Measurements from ENCODE around the gene PCDHGA4.
"Not testable (repeated sequence)": the region's sequence is repeated elsewhere in the genome, so short reads cannot be mapped to it uniquely, and the experiment has no call there.

The PCDHGA4 gene

GRCh38 chr5:141354900-141355469, at the start of gene PCDHGA4:
Gene PCDHGA4 (plus strand): TSS chr5:141355021. CDS start chr5:141355108, 87 bp downstream.
- DNase-seq (ENCODE audit: low read depth): no peak

DNA sequence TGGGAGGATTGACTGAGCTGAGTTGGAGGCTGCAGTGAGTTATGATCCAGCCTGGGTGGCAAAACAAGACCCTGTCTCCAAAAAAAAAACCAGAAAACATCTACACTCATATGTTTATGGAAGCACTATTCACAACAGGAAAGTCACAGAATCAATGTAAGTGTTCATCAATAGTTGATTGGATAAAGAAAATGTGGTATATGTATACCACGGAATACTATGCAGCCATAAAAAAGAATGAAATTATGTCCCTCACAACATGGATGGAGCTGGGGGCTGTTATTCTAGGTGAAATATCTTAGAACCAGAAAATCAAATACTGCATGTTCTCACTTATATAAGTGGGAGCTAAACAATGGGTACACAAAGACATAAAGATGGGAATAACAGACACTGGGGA, 48.2 kb upstream of the PCDHGA4 start:
- no peak for DNase-seq (ENCODE audit: low read depth)

DNA sequence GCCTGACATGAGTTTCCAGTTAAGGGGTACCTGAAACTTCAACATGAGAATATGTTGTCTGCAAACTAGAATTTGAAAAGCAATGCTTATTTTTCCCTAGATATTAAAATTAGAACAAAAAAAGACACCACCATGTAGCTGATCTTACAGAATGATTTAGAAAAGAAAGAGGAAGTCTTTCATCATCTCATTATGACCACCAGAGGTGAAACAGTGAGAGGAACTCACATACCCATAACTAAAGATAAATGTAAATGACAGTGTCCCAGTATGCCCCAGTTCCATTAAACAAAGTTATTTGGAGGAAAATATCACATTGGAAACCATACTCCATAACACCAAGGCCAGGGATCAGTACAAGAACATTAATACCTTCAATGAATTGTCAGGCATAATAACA, 41.1 kb upstream of the PCDHGA4 start:
- DNase-seq (ENCODE audit: low read depth): no peak

DNA sequence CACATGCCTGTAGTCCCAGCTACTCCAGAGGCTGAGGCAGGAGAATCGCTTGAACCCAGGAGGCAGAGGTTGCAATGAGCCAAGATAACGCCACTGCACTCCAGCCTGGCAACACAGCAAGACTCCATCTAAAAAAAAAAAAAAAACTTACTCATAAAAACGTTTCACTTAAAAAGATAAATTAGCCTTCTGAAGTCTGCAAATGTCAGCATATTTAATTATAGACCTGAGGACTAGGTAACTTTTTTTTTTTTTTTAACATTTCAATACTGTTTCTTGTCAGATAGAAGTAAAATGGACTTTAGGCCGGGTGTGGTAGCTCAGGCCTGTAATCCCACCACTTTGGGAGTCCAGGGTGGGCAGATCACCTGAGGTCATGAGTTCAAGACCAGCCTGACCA, 37.9 kb upstream of the PCDHGA4 start:
- not testable (repeated sequence) for DNase-seq (ENCODE audit: low read depth)

- DNase-seq (ENCODE audit: low read depth): no peak
These were observed 35.6 kb upstream of the PCDHGA4 start for GRCh38 chr5:141319202-141319601.

DNA sequence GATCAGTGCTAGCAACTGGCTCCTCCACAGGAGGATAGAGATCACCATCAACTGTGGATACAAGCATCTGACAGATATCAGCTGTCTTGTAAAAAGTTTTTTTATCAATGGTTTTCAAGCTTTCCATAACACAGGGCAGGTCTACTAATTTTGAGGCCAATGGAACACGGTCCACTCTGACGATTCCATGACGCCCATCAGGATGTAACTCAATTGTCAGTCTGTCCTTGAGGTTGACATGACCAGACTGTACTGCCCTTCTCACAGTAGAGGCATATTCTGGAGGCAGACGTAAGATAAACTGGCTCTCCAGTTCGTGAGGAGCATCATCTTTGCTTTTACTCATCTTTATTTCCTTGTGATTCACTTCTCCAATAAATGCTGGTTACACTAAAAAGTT, 35.1 kb upstream of the PCDHGA4 start:
- DNase-seq (ENCODE audit: low read depth): no peak

GRCh38 chr5:141320225-141321169, 34.3 kb upstream of the PCDHGA4 start, which contains the start of gene TAF7:
Gene TAF7 (minus strand): TSS chr5:141320784. CDS start chr5:141320044, 740 bp downstream.
- DNase-seq (ENCODE audit: low read depth): peak; percentile 91

DNA sequence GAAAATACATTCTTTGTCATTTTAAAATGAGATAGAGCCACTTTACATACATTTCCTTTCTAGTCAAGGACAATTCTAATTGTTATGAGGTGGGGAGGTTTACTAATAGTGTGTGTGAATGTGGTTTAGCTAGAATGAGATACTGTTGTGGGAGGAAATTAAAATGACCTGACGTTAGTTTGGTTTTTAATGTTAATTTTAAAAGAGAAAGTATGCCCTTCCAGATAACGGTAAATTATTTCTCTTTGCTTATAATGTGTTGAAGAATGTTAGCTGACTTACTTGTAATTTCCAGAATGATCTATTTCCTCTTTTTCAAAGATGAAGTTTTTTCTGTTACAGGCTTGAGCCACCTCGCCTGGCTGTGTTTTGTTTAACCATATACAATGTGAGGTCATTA, 32.6 kb upstream of the PCDHGA4 start:
- DNase-seq (ENCODE audit: low read depth): no peak

- peak; percentile 26 for DNase-seq (ENCODE audit: low read depth)
These were observed 28.6 kb upstream of the PCDHGA4 start for GRCh38 chr5:141326088-141326854.

DNA sequence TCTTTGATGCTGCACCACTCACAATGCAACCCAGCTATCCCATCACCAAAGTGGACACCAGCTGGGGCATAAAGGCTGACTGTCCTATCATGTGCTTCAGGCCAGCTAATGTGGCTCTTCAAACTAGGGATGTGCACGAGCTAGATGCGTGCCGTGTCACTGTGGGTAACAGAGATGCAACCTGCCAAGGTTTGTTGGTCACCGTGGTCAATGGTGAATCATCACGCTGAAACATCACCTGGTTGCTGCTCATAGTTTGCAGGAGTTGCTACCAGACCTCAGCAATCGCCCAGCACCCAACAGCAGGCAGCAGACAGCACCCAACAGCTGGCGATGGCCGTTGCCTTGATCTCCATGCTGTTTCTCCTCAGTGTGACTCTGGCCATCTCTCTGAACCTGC, 26.6 kb upstream of the PCDHGA4 start:
- DNase-seq (ENCODE audit: low read depth): no peak

DNA sequence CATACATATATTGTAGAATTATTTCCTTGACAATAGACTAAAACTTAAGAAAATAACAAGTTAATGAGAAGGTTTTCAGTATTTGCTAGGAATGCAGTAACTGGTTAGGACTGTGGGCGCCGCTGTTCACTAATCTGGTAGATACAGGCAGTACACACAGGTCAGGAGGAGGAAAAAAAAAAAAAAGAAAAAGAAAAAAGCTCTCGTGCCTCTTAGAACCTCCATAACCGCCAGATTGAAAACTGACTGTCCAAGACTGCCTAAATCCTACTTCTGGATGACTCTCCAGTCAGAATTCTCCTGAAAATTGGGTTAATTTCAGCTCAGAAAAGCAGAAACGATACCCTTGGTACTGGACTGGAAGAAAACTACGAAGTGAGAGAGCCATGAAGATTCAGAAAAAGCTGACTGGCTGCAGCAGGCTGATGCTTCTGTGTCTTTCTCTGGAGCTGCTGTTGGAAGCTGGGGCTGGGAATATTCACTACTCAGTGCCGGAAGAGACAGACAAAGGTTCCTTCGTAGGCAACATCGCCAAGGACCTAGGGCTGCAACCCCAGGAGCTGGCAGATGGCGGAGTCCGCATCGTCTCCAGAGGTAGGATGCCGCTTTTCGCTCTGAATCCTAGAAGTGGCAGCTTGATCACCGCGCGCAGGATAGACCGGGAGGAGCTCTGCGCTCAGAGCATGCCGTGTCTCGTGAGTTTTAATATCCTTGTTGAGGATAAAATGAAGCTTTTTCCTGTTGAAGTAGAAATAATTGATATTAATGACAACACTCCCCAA, 24.3 kb upstream of the PCDHGA4 start, which contains the start of gene PCDHGA1:
Gene PCDHGA1 (plus strand): TSS at position 216 of the 782 bp plus-strand sequence.
- DNase-seq (ENCODE audit: low read depth): peak; percentile 22

GRCh38 chr5:141332571-141332970, 22.2 kb upstream of the PCDHGA4 start:
- DNase-seq (ENCODE audit: low read depth): not testable (repeated sequence)

DNA sequence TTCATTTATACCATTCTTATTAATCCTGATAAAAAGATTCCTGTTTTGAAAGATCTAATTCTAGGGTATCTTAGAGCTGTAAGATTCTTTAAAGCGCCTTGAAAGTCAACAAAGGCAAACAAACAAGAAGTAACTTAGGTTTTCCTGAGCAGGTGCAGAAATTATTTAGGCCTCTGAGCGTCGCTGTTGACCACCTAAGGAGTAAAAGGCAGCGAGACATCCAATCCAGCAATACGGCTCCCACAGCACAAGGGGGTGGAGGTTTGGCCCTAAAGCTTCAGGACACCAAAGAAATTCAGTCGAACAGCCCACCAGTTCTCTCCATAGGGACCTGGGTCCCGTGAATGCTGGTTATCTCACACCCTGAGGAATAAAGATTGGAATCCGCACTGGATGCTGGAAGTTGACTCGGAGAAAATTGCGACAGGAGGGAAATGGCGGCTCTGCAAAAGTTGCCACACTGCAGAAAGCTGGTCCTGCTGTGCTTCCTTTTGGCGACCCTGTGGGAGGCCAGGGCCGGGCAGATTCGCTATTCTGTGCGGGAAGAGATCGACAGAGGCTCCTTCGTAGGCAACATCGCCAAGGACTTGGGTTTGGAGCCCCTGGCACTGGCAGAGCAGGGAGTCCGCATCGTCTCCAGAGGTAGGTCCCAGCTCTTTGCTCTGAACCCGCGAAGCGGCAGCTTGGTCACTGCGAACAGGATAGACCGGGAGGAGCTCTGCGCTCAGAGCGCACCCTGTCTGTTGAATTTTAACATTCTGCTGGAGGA, 16.1 kb upstream of the PCDHGA4 start, which contains the start of gene PCDHGA2:
Gene PCDHGA2 (plus strand): TSS at position 223 of the 769 bp plus-strand sequence.
- DNase-seq (ENCODE audit: low read depth): peak; percentile 23

DNA sequence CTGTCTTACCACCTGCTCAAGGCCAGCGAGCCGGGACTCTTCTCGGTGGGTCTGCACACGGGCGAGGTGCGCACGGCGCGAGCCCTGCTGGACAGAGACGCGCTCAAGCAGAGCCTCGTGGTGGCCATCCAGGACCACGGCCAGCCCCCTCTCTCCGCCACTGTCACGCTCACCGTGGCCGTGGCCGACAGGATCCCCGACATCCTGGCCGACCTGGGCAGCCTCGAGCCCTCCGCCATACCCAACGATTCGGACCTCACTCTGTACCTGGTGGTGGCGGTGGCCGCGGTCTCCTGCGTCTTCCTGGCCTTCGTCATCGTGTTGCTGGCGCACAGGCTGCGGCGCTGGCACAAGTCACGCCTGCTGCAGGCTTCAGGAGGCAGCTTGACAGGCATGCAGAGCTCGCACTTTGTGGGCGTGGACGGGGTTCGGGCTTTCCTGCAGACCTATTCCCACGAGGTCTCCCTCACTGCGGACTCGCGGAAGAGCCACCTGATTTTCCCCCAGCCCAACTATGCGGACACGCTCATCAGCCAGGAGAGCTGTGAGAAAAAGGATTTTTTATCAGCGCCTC, 14.0 kb upstream of the PCDHGA4 start:
- not testable (repeated sequence) for DNase-seq (ENCODE audit: low read depth)

DNA sequence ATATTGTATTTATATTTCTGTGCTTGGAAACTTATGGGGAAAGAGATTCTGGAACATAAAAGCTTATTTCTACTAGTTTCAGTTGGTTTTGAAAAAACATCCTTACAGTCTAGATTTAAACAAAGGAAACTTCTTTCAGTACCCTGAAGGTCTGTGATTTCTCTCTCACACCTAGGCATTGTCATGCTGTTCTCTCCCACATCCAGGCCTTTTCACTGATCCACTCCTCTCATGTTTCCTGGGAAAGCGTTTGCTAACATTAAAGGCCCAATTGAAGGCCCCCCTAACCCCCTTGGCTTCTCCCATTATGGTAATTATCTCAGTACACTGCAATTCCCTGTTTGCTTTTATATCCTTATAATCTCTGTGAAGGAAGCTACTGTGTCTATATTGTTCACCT, 12.0 kb upstream of the PCDHGA4 start:
- DNase-seq (ENCODE audit: low read depth): no peak

- peak; percentile 38 for DNase-seq (ENCODE audit: low read depth)
These were observed 11.4 kb upstream of the PCDHGA4 start, which contains the start of gene PCDHGA3 for GRCh38 chr5:141343242-141343952. Gene PCDHGA3 (plus strand): TSS chr5:141343829. CDS start chr5:141344034, 205 bp downstream.

DNA sequence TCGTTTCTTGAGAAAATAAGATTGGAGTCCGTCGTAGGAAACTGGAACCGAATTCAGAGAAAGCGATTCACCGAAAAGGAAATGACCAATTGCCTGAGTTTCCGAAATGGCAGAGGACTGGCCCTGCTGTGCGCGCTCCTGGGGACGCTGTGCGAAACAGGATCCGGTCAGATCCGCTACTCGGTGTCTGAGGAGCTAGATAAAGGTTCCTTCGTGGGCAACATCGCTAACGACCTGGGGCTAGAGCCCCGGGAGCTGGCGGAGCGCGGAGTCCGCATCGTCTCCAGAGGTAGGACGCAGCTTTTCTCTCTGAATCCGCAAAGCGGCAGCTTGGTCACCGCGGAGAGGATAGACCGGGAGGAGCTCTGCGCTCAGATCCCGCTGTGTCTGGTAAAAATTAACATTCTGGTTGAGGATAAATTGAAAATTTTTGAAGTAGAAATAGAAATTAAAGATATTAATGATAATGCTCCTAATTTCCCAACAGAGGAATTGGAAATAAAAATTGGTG, 10.8 kb upstream of the PCDHGA4 start:
- no peak for DNase-seq (ENCODE audit: low read depth)

GRCh38 chr5:141345327-141345726, 9.5 kb upstream of the PCDHGA4 start:
- DNase-seq (ENCODE audit: low read depth): no peak

DNA sequence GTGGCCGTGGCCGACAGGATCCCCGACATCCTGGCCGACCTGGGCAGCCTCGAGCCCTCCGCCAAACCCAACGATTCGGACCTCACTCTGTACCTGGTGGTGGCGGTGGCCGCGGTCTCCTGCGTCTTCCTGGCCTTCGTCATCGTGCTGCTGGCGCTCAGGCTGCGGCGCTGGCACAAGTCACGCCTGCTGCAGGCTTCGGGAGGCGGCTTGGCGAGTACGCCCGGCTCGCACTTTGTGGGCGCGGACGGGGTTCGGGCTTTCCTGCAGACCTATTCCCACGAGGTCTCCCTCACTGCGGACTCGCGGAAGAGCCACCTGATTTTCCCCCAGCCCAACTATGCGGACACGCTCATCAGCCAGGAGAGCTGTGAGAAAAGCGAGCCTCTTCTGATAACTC, 8.8 kb upstream of the PCDHGA4 start:
- not testable (repeated sequence) for DNase-seq (ENCODE audit: low read depth)

Measured in fibroblast of the conjunctiva (primary cell).